Occipital lobe (tissue), 2 donors: ENCODE measurements around the gene GAS2L1. TPM values are rescaled to one million over a fixed set of nuclear protein-coding genes. Genes with fewer than 3 reads are reported as not detected.

ENCODE experiments used
- DNase-seq: peaks from one replicate; lab custom pipeline; 2025; lab: John Stamatoyannopoulos, UW
- total RNA-seq: library from RNA; depleted of rRNA; stranded (reverse); fragments of >200 nt; gene quantifications from one replicate; pipeline ENCODE4 v1.2.3, GENCODE V29; 2014

Gene GAS2L1
- total RNA-seq, 1 donor from 2014 or later: 7.3 TPM

GRCh38 chr22:29309332-29310064 is 3.0 kb downstream of the GAS2L1 start:
- DNase-seq: no peak

- DNase-seq: no peak
Measured at GRCh38 chr22:29310065-29310862, 3.8 kb downstream of the GAS2L1 start.

DNA sequence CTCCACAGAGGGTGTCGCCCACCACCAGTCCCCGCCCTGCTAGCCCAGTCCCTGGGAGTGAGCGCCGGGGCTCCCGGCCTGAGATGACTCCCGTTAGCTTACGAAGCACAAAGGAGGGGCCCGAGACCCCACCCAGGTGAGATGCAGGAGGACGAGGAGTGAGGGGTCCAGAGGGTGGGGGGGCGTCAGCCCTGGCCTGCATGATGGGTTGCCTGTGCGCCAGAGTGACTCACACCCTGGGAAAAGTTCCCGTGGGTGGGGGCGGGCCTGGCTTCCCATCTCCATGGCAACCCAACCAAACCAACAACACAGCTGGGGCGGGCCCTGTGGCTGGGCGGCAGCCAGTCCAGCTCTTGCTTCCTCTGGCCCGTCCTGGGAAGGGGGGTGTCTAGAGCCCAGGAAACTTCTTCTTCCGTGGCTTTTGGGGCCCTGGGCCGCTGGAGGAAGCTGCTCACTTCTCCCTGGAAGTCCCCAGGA is 4.5 kb downstream of the GAS2L1 start:
- peak; percentile 96 for DNase-seq

DNA sequence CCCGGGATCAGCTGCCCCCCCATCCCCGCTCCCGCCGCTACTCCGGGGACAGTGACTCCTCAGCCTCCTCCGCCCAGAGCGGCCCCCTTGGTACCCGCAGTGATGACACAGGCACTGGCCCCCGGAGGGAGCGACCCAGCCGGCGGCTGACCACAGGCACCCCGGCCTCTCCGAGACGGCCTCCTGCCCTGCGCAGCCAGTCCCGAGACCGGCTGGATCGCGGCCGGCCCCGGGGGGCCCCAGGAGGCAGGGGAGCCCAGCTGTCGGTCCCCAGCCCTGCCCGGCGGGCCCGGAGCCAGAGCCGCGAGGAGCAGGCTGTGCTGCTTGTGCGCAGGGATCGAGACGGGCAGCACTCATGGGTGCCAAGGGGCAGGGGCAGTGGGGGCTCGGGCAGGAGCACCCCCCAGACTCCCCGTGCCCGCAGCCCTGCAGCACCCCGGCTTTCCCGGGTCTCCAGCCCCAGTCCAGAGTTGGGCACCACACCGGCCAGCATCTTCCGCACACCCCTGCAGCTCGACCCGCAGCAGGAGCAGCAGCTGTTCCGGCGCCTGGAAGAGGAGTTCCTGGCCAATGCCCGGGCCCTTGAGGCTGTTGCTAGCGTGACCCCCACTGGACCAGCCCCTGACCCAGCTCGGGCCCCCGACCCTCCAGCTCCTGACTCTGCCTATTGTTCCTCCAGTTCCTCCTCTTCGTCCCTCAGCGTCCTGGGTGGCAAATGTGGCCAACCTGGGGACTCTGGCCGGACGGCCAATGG is 5.2 kb downstream of the GAS2L1 start:
- no peak for DNase-seq

DNA sequence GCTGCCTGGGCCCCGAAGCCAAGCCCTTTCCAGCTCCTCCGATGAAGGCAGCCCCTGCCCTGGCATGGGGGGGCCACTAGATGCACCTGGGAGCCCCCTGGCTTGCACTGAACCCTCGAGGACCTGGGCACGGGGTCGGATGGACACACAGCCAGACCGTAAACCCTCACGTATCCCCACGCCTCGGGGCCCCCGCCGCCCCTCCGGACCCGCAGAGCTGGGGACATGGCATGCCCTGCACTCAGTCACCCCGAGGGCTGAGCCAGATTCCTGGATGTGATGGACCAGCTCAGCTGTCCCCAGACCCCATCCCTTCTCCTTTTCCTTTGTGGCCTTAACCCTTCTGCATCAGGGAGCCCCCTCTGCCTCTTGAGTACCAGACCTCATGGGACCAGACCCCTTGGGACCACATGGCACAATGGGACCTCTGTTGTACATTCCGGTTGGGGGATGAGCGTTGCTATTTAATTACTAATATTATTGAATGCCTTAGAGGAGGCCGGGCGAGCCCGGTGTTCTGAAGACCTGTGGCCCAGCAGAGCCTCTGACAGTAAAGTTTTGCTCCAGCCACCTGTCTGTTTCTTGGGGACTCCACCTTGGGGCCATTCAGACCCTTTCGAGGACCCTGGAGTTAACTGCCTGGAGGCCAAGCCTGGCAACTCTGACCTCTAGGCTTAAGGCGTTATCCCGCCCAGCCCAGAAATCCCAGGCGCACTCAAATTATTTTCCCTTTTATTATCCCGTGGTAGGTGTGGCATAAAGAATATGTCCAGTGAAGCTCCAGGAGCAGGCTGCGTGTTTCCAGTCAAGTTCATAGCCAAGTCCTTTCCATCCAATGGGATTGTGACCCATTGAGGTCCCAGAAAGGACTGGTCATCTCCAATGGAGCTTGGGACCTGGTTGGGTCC is 6.0 kb downstream of the GAS2L1 start:
- no peak for DNase-seq

- no peak for DNase-seq
Measured at GRCh38 chr22:29313126-29313575, 6.7 kb downstream of the GAS2L1 start.

DNA sequence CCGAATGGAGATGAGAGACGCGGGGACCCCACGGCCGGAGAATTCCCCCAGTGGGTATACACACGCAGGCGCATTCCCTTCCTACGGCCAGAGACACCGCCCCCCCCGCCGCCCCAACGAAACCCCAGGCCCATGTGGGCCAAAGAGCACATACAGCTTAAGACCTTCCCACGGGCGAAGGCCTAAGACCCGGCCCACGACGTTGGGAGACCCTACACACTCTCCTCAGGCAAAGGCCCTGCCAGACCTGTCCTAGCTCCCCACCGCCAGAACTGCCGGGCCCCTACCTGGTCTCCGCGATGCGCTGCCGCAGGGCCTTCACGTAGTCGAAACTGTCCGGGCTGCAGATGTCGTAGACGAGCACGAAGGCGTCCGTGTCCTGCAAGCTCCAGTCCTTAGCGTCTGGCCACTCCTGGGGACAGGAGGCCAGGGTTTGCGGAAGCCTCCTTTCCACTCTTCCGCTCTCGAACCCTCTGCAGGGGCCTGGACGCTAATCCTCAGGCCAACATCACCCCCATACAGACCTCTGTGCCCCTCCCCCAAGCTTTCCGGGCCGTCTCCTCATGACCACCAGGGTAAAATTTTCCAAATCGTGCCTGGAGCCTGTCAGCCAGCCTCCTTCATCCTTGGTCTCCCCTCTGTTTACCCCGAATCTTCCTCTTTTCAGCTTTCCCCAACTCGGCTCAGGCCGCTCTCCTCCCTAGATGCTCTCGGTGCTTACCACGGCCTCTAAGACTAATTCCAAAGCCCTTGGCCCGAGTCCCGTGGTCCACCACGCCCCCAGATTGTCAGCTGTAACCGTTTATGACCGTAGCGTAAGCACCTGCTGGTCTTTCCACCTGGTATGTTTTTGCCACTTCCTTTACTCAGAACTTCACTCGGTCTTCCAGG is 7.4 kb downstream of the GAS2L1 start:
- DNase-seq: no peak

GRCh38 chr22:29314537-29315285 is 8.3 kb downstream of the GAS2L1 start:
- DNase-seq: no peak

- DNase-seq: no peak
Measured at GRCh38 chr22:29315286-29316140, 9.1 kb downstream of the GAS2L1 start, which contains the start of gene RASL10A. Gene RASL10A (minus strand): TSS chr22:29315697. CDS start chr22:29315246, 451 bp downstream.

GRCh38 chr22:29316141-29316828 is 9.8 kb downstream of the GAS2L1 start:
- DNase-seq: no peak

GRCh38 chr22:29317827-29318454 is 11.5 kb downstream of the GAS2L1 start:
- DNase-seq: no peak

GRCh38 chr22:29319072-29319471 is 12.6 kb downstream of the GAS2L1 start:
- DNase-seq: no peak

DNA sequence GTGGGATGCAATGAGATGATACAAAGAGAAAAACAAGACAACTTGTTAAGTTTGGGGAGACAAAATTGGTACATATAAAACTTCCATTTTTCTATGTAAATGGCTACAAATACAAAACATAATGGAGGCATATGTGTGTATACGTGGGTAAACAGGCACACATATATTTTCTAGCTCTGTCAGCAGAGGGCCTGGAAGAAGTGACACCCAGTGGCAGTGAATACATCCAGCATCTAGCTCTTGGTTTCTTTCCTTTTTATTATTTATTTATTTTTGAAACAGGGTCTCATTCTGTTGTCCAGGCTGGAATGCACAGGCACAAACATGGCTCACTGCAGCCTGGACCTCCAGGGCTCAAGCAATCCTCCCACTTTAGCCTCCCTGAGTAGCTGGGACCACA is 14.1 kb downstream of the GAS2L1 start:
- no peak for DNase-seq

- DNase-seq: no peak
Measured at GRCh38 chr22:29323641-29324040, 17.2 kb downstream of the GAS2L1 start.

- DNase-seq: no peak
Measured at GRCh38 chr22:29325356-29325755, 18.9 kb downstream of the GAS2L1 start.

DNA sequence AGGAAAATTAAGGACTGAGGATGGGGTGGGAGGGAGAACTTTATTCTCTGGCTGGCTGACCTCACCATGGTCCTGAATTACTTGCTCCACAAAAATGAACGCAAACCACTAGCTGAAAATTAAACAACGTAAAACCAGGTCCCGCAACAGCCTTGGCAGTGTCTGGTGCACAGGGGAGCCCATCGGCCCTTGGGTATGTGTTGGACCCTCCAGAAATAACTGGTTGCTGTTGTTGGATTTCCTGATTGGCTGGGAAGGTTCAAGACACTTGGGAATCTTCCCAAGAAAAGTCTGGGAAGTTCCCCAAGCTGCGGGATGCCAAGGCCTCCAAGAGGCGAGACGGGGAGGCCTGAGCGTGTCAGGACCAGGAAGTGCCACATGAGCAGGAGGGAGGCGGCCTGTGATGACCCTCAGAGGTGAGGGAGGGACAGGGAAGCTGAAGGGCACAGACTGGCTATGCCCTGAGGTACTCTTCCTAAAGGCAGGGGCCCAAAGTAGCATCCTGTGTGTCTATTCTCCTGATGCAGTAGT is 19.4 kb downstream of the GAS2L1 start:
- no peak for DNase-seq

GRCh38 chr22:29326481-29326880 is 20.0 kb downstream of the GAS2L1 start:
- no peak for DNase-seq
